Measurements from ENCODE around the gene DRC7.

- TF ChIP-seq CTCF (conservative IDR thresholded peaks at IDR 0.05; ENCODE audit: low read depth, low read length) (no peak; the same call in 1 of the 2 replicates), EZH2phosphoT487 (IDR thresholded peaks at IDR 0.05; ENCODE audit: borderline replicate concordance, low read length) (no peak)
Measured at GRCh38 chr16:57727610-57728009, 33.0 kb downstream of the DRC7 start.

All from PC-3 (cell line).